Measurements from ENCODE around the gene TBX21. TPM values are rescaled to one million over a fixed set of nuclear protein-coding genes. Genes with fewer than 3 reads are reported as not detected.

TBX21 gene
- total RNA-seq, 1 experiment from 2014 or later: not detected

DNA sequence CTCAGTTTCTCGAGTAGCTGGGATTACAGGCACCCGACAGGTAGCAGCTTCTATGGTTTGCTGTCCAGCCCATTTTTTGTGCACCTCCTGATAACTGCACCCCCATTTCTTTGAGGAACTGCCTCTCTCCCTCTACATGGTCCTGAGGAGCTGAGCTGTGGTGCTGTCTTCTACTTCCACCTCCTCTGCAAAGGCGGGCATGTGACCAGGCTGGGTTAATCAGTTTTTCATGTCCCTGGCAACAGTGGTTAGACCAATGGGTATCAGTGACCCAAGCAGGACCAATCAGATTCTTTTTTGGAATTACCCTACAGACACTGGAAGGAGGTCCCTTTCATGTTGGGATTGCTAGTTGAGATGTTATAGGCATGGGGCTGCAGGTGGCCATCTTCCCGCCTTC is 41.3 kb downstream of the TBX21 start:
- POLR2A ChIA-PET: interaction anchor here (1.2 kb wide), 1 partner anchor 16 kb away, joined by 3 read pairs; no protein-coding TSS in a partner anchor
- Mint-ChIP-seq H3K4me3 (ENCODE audit: unreplicated experiment) (no peak overlapping the region), H3K4me1 (ENCODE audit: insufficient read depth, unreplicated experiment) (no peaks in the 10 kb centered on the region), H3K27me3 (ENCODE audit: insufficient read depth, unreplicated experiment) (peaks cover 35% of the 10 kb centered on the region), H3K9me3 (ENCODE audit: unreplicated experiment) (no peaks in the 10 kb centered on the region), H3K36me3 (ENCODE audit: insufficient read depth, unreplicated experiment) (no peaks in the 10 kb centered on the region), H3K27ac (ENCODE audit: low read depth, unreplicated experiment) (no peak overlapping the region)
- CTCF ChIA-PET: interaction anchor here (0.6 to 1.4 kb wide), 3 partner anchors 28 to 1024 kb away, joined by 3 to 4 read pairs (median 3); no protein-coding TSS in a partner anchor
- DNase-seq (ENCODE audit: unreplicated experiment): no peak
- intact Hi-C loops (cut with micrococcal nuclease): no loop called here
- no peak for TF ChIP-seq CTCF (IDR thresholded peaks at IDR 0.05; ENCODE audit: unreplicated experiment)
- no TSS peak for BruUV-seq (replicated peaks)

DNA sequence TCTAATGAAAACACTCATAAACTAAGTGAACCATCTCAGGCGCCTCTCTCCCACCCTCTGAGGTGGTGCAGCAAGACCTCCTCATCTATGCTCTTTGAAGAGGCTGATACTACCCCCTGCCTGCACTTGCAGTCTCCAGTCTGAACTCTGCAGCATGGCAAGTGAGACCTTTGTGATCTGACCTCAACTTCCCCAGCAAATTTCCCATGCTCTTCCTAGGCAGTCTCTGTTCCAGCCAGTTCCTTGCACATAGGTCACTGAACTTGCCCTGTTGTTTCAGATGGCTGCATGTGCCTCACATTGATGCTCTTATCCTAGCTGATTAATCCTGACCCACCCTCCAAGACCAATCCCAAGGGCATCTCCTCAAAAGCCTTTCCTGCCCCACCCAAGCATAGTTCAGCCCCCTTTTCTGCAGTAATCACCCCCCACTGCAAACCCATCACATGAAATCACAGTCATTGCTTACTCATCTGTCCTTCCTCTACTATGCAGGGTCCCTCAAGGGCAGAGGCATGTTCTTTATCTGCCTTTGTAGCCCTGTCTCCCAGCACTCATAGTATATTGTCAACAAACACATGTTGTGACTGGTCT is 42.0 kb downstream of the TBX21 start:
- Mint-ChIP-seq H3K27ac (ENCODE audit: low read depth, unreplicated experiment) (no peak overlapping the region), H3K27me3 (ENCODE audit: insufficient read depth, unreplicated experiment) (peaks cover 37% of the 10 kb centered on the region), H3K4me3 (ENCODE audit: unreplicated experiment) (no peak overlapping the region), H3K9me3 (ENCODE audit: unreplicated experiment) (no peaks in the 10 kb centered on the region), H3K4me1 (ENCODE audit: insufficient read depth, unreplicated experiment) (no peaks in the 10 kb centered on the region), H3K36me3 (ENCODE audit: insufficient read depth, unreplicated experiment) (no peaks in the 10 kb centered on the region)
- BruUV-seq (replicated peaks): no TSS peak
- CTCF ChIA-PET: interaction anchor here (1.2 to 1.3 kb wide), 2 partner anchors 9 to 27 kb away, joined by 3 to 4 read pairs; no protein-coding TSS in a partner anchor
- TF ChIP-seq CTCF (IDR thresholded peaks at IDR 0.05; ENCODE audit: unreplicated experiment): no peak
- DNase-seq (ENCODE audit: unreplicated experiment): no peak
- intact Hi-C loops (cut with micrococcal nuclease): no loop called here
- POLR2A ChIA-PET: no interaction called here

DNA sequence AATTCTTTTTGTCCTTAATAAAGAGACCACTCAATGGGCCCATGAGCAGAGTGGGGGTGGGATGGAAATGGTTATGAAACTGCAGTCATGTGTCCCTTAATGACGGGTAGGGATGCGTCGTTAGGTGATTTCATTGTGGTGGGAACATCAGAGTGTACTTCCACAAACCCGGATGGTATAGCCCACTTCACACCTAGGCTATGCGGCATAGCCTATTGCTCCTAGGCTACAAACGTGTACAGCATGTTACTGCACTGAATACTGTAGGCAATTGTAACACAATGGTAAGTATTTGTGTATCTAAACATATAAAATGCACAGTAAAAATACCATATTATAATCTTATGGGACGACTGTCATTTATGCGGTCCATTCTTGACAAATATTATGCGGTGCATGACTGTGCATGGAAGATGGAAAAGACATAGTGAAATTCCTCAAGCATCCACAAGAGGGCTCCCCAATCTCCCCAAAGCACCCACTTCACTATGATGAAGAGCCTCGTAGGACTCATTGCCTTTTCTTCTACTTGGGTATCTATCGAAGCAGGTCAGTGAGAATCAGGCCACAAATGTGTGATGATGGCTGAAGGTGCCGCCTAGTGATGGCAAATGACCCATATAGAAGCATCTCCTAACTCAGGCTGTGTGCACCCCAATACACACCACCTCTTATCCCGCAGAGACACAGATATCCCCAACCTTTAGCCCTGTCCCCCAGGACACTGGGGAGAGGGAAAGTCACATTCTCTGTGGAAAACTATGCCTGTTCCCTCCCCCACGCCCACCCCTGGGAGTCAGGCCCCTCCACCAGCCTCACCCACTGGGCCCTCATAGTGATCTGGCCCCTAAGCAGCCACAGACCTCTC is 43.5 kb downstream of the TBX21 start:
- BruUV-seq (replicated peaks): no TSS peak
- H3K4me3 Mint-ChIP-seq (ENCODE audit: unreplicated experiment): no peak overlapping the region
- POLR2A ChIA-PET: interaction anchor here (0.6 to 0.9 kb wide), 2 partner anchors 38 to 55 kb away, joined by 3 to 5 read pairs; partner anchors contain the start of genes LRRC46 and MRPL10
- peak; percentile 68 for TF ChIP-seq CTCF (IDR thresholded peaks at IDR 0.05; ENCODE audit: unreplicated experiment)
- H3K36me3 Mint-ChIP-seq (ENCODE audit: insufficient read depth, unreplicated experiment): no peaks in the 10 kb centered on the region
- H3K27ac Mint-ChIP-seq (ENCODE audit: low read depth, unreplicated experiment): no peak overlapping the region
- no peaks in the 10 kb centered on the region for H3K4me1 Mint-ChIP-seq (ENCODE audit: insufficient read depth, unreplicated experiment)
- CTCF ChIA-PET: interaction anchor here (0.6 to 1.2 kb wide), 4 partner anchors 11 to 730 kb away, joined by 3 to 4 read pairs (median 3); no protein-coding TSS in a partner anchor
- peak; percentile 56 for DNase-seq (ENCODE audit: unreplicated experiment)
- peaks cover 52% of the 10 kb centered on the region for H3K27me3 Mint-ChIP-seq (ENCODE audit: insufficient read depth, unreplicated experiment)
- intact Hi-C loops (cut with micrococcal nuclease): loop anchor here (1.0 kb wide), 2 partner anchors 26 to 55 kb away; partner anchors contain the start of genes LRRC46 and MRPL10
- H3K9me3 Mint-ChIP-seq (ENCODE audit: unreplicated experiment): no peaks in the 10 kb centered on the region

- intact Hi-C loops (cut with micrococcal nuclease): no loop called here
- Mint-ChIP-seq H3K4me1 (ENCODE audit: insufficient read depth, unreplicated experiment) (no peaks in the 10 kb centered on the region), H3K36me3 (ENCODE audit: insufficient read depth, unreplicated experiment) (no peaks in the 10 kb centered on the region), H3K4me3 (ENCODE audit: unreplicated experiment) (no peak overlapping the region), H3K27ac (ENCODE audit: low read depth, unreplicated experiment) (no peak overlapping the region), H3K27me3 (ENCODE audit: insufficient read depth, unreplicated experiment) (peaks cover 61% of the 10 kb centered on the region), H3K9me3 (ENCODE audit: unreplicated experiment) (no peaks in the 10 kb centered on the region)
- no TSS peak for BruUV-seq (replicated peaks)
- ChIA-PET CTCF (interaction anchor here (0.5 kb wide), 1 partner anchor 25 kb away, joined by 3 read pairs; no protein-coding TSS in a partner anchor), POLR2A (interaction anchor here (0.6 kb wide), 1 partner anchor 79 kb away, joined by 3 read pairs; no protein-coding TSS in a partner anchor)
- DNase-seq (ENCODE audit: unreplicated experiment): no peak
- no peak for TF ChIP-seq CTCF (IDR thresholded peaks at IDR 0.05; ENCODE audit: unreplicated experiment)
These were observed 45.2 kb downstream of the TBX21 start for GRCh38 chr17:47778184-47778635.
